CD14-positive monocyte (primary cell): ENCODE results near the gene EPB41L4B. TPM values are rescaled to one million over a fixed set of nuclear protein-coding genes. Genes with fewer than 3 reads are reported as not detected.
"Not testable (repeated sequence)": the region's sequence is repeated elsewhere in the genome, so short reads cannot be mapped to it uniquely, and the experiment has no call there.

Source experiments
- DNase-seq, 3 donors: peaks; one replicate each; pipeline ENCODE4 v3.0.0-alpha.2; 2011 to 2022
- H2AFZ ChIP-seq: 2 replicates; pipeline ENCODE4 v1.6.0; 2012; ENCODE audit warnings: mild to moderate bottlenecking, low read depth, low read length, inconsistent platforms; ENCODE audit not compliant: insufficient read depth, poor library complexity, severe bottlenecking
- H3K27ac ChIP-seq, 2 donors: 1 replicate in 1 of 2; 2 replicates in 1 of 2; pipeline ENCODE4 v1.5.1; 2012 to 2013; ENCODE audit warnings: low read length in 2 of 2, control low read depth in 1 of 2, inconsistent platforms in 1 of 2, low read depth in 1 of 2, mild to moderate bottlenecking in 1 of 2
- H3K27me3 ChIP-seq, 2 donors: one replicate each; pipeline versions ENCODE4 v1.6.0 to v1.6.1; 2011 to 2013; ENCODE audit warnings: low read length in 2 of 2; ENCODE audit not compliant: control insufficient read depth in 2 of 2, insufficient read depth in 2 of 2
- H3K36me3 ChIP-seq, 2 donors: replicated peaks in 1 of 2; 1 replicate in 1 of 2; 2 replicates in 1 of 2; pipeline versions ENCODE4 v1.5.1 to v1.6.1; 2012 to 2013; ENCODE audit warnings: low read length in 2 of 2, control low read depth in 1 of 2, inconsistent platforms in 1 of 2, mild to moderate bottlenecking in 1 of 2; ENCODE audit not compliant: insufficient read depth in 2 of 2, control insufficient read depth in 1 of 2
- H3K4me1 ChIP-seq, 2 donors: 1 replicate in 1 of 2; 2 replicates in 1 of 2; pipeline versions ENCODE4 v1.5.1 to v1.6.1; 2012 to 2013; ENCODE audit warnings: low read length in 2 of 2, control low read depth in 1 of 2, inconsistent platforms in 1 of 2, mild to moderate bottlenecking in 1 of 2, moderate library complexity in 1 of 2; ENCODE audit not compliant: insufficient read depth in 2 of 2, control insufficient read depth in 1 of 2
- H3K4me2 ChIP-seq: replicated peaks from 2 replicates; pipeline ENCODE3; 2012; ENCODE audit warnings: low read length, moderate library complexity, mild to moderate bottlenecking; ENCODE audit not compliant: poor library complexity, severe bottlenecking; ENCODE audit errors: extremely low read depth
- H3K4me3 ChIP-seq, 3 experiments: fragments of 200-600 bp in 1 of 3; sonication (generic) in 1 of 3; replicated peaks in 1 of 3; 1 replicate in 2 of 3; 2 replicates in 1 of 3; pipeline ENCODE4 v1.5.1; 2011 to 2013; ENCODE audit warnings: low read length in 3 of 3, mild to moderate bottlenecking in 3 of 3, control low read depth in 2 of 3, low read depth in 2 of 3, inconsistent platforms in 1 of 3, moderate library complexity in 1 of 3
- H3K79me2 ChIP-seq: 2 replicates; pipeline ENCODE4 v1.6.0; 2012; ENCODE audit warnings: mild to moderate bottlenecking, control low read depth, inconsistent platforms, low read length, moderate library complexity; ENCODE audit not compliant: insufficient read depth
- H3K9ac ChIP-seq: 2 replicates; pipeline ENCODE4 v1.6.0; 2017; ENCODE audit warnings: low read length, mild to moderate bottlenecking; ENCODE audit not compliant: insufficient read depth, poor library complexity, severe bottlenecking
- H3K9me3 ChIP-seq, 2 donors: replicated peaks in 1 of 2; 1 replicate in 1 of 2; 2 replicates in 1 of 2; pipeline versions ENCODE4 v1.5.1 to v1.6.1; 2012 to 2013; ENCODE audit warnings: low read length in 2 of 2, control low read depth in 1 of 2; ENCODE audit not compliant: control insufficient read depth in 1 of 2, insufficient read depth in 1 of 2
- H4K20me1 ChIP-seq: 2 replicates; pipeline ENCODE4 v1.6.0; 2012; ENCODE audit warnings: mild to moderate bottlenecking, low read length, control low read depth, moderate library complexity; ENCODE audit not compliant: insufficient read depth
- H3K27ac Mint-ChIP-seq, 7 donors: one replicate each; pipeline ENCODE4 v1.8.0; 2020; ENCODE audit warnings: mild to moderate bottlenecking in 7 of 7, mixed read lengths in 7 of 7, moderate library complexity in 6 of 7, inconsistent platforms in 2 of 7
- H3K27me3 Mint-ChIP-seq, 3 donors: one replicate each; pipeline ENCODE4 v1.8.0; 2021 to 2022; ENCODE audit warnings: low read depth in 3 of 3, mild to moderate bottlenecking in 3 of 3, mixed read lengths in 3 of 3, moderate library complexity in 3 of 3, inconsistent platforms in 1 of 3
- H3K36me3 Mint-ChIP-seq, 2 donors: one replicate each; pipeline ENCODE4 v1.8.0; 2020; ENCODE audit warnings: mixed read lengths in 2 of 2, inconsistent platforms in 1 of 2, mild to moderate bottlenecking in 1 of 2
- H3K4me1 Mint-ChIP-seq: one replicate; pipeline ENCODE4 v1.8.0; 2020; ENCODE audit warnings: mild to moderate bottlenecking, mixed read lengths
- H3K4me3 Mint-ChIP-seq, 2 donors: one replicate each; pipeline ENCODE4 v1.8.0; 2020; ENCODE audit warnings: mild to moderate bottlenecking in 2 of 2, mixed read lengths in 2 of 2, moderate library complexity in 1 of 2
- H3K9me3 Mint-ChIP-seq, 7 donors: one replicate each; pipeline ENCODE4 v1.8.0; 2020 to 2022; ENCODE audit warnings: mixed read lengths in 7 of 7, mild to moderate bottlenecking in 6 of 7, moderate library complexity in 6 of 7, inconsistent platforms in 2 of 7
- CTCF ChIP-seq: fragments of 200-600 bp; IDR thresholded peaks from one replicate; pipeline ENCODE4 v1.8.0; 2022; ENCODE audit warnings: antibody characterized with exemption, mild to moderate bottlenecking
- WGBS: methylation state at CpG from one replicate; pipeline ENCODE4 v1.1.5; 2013; ENCODE audit warnings: missing lambda C conversion rate; ENCODE audit not compliant: insufficient coverage; 5-methylcytosine and 5-hydroxymethylcytosine counted together
- intact Hi-C, 2 donors: fragments of 100-400 bp; cut with micrococcal nuclease; formaldehyde crosslinking; loops; one replicate each; pipeline versions ENCODE4 v1.15.0 to v1.15.1; 2023
- polyA plus RNA-seq, 3 donors: library from polyadenylated mRNA; depleted of rRNA in 1 of 3; unstranded in 2 of 3; stranded (reverse) in 1 of 3; fragments of 300-500 nt in 2 of 3; fragments of >200 nt in 1 of 3; fragmentation: Illumina TruSeq in 2 of 3; gene quantifications; 1 replicate in 2 of 3; 2 replicates in 1 of 3; pipeline ENCODE4 v1.2.3, GENCODE V29; 2012 to 2021

The EPB41L4B gene
- polyA plus RNA-seq, 3 donors, result not detected

- no peak for DNase-seq
- Histone ChIP-seq H3K79me2 (no peaks in the 10 kb centered on the region), H3K4me3 (no peak overlapping the region), H3K4me2 (no peak overlapping the region), H3K27me3 (no peaks in the 10 kb centered on the region), H3K9me3 (no peaks in the 10 kb centered on the region), H4K20me1 (no peaks in the 10 kb centered on the region), H3K9ac (no peak overlapping the region), H3K27ac (no peak overlapping the region), H2AFZ (no peak overlapping the region), H3K4me1 (no peaks in the 10 kb centered on the region), H3K36me3 (no peaks in the 10 kb centered on the region)
- intact Hi-C loops, result no loop called here
- Mint-ChIP-seq H3K4me3 (no peak overlapping the region), H3K27ac (no peak overlapping the region), H3K9me3 (peaks cover 0 to 2% (median 0%) of the 10 kb centered on the region in 7 donors), H3K36me3 (no peaks in the 10 kb centered on the region), H3K27me3 (peaks cover 7 to 17% (median 14%) of the 10 kb centered on the region in 3 donors), H3K4me1 (no peaks in the 10 kb centered on the region)
- WGBS, result 44% methylated on average over 4 of the region's 4 CpGs
- no peak for TF ChIP-seq CTCF
Observed at GRCh38 chr9:109286571-109286977, 34.3 kb downstream of the EPB41L4B start.

GRCh38 chr9:109283672-109284071 lies 37.2 kb downstream of the EPB41L4B start:
- H3K4me3 Mint-ChIP-seq, H3K27ac Mint-ChIP-seq, H4K20me1 ChIP-seq, H3K9me3 ChIP-seq, H3K9me3 Mint-ChIP-seq, H2AFZ ChIP-seq, H3K27ac ChIP-seq, H3K4me1 Mint-ChIP-seq, H3K4me3 ChIP-seq, H3K36me3 Mint-ChIP-seq, H3K9ac ChIP-seq, H3K4me1 ChIP-seq, intact Hi-C loops, H3K4me2 ChIP-seq, H3K27me3 ChIP-seq, H3K36me3 ChIP-seq, DNase-seq, H3K79me2 ChIP-seq: not testable (repeated sequence)
- WGBS, result no CpG with 5 or more reads among the region's 2 CpGs
- peaks cover 7 to 15% (median 10%) of the 10 kb centered on the region in 3 donors for H3K27me3 Mint-ChIP-seq
